Psoas muscle (tissue), 8 donors: ENCODE data around the gene ANKRD1. TPM values are rescaled to one million over a fixed set of nuclear protein-coding genes. Genes with fewer than 3 reads are reported as not detected.

Source experiments
- ATAC-seq, 4 donors: fragments of 200-7000 bp; cut with Tn5 transposase; one replicate each; pipeline ENCODE4 v1.9.1; 2020; ENCODE audit warnings: moderate library complexity in 3 of 4, mild to moderate bottlenecking in 2 of 4
- DNase-seq, 2 donors: peaks; one replicate each; pipeline ENCODE4 v3.0.0-alpha.2; 2020
- H3K27ac ChIP-seq: fragments of 200-600 bp; one replicate; pipeline ENCODE4 v1.8.0; 2022
- H3K27me3 ChIP-seq, 3 donors: fragments of 200-600 bp in 1 of 3; one replicate each; pipeline versions ENCODE4 v1.6.1 to v1.8.0; 2013 to 2022; ENCODE audit warnings: low read length in 2 of 3, mild to moderate bottlenecking in 2 of 3, moderate library complexity in 1 of 3; ENCODE audit not compliant: insufficient read depth in 3 of 3
- H3K36me3 ChIP-seq, 2 donors: fragments of 200-600 bp in 1 of 2; one replicate each; pipeline versions ENCODE4 v1.6.1 to v1.8.0; 2013 to 2022; ENCODE audit warnings: low read depth in 1 of 2, mild to moderate bottlenecking in 1 of 2, moderate library complexity in 1 of 2; ENCODE audit not compliant: insufficient read depth in 1 of 2
- H3K4me1 ChIP-seq: fragments of 200-600 bp; one replicate; pipeline ENCODE4 v1.8.0; 2022
- H3K4me3 ChIP-seq: fragments of 200-600 bp; one replicate; pipeline ENCODE4 v1.8.0; 2022; ENCODE audit warnings: mild to moderate bottlenecking
- H3K9me3 ChIP-seq: fragments of 200-600 bp; one replicate; pipeline ENCODE4 v1.8.0; 2022
- WGBS, 3 donors: extraction: QIAGEN DNeasy Blood & Tissue Kit; methylation state at CpG; one replicate each; pipeline versions ENCODE4 v1.1.6 to v1.1.7; 2013; 5-methylcytosine and 5-hydroxymethylcytosine counted together
- intact Hi-C, 2 donors: fragments of 100-400 bp; cut with DNase I; formaldehyde crosslinking; loops; one replicate each; pipeline versions ENCODE4 v1.11.0 to v1.14.2; 2022
- polyA plus RNA-seq, 3 donors: library from polyadenylated mRNA; stranded (reverse); fragments of 200-250 nt; gene quantifications; one replicate each; pipeline ENCODE4 v1.2.3, GENCODE V29; 2013
- total RNA-seq, 4 donors: library from RNA; stranded (reverse); fragmentation: NEBNext Ultra II Directional in 2 of 4; extraction: Animal tissue kit (Norgen Biotek cat#: 25700) in 2 of 4; gene quantifications; one replicate each; pipeline versions ENCODE4 v1.2.1 to v1.2.4, GENCODE V29; 2021 to 2023
- TF ChIP-seq, protein P1 (sequence below): fragments of 200-600 bp; IDR thresholded peaks from one replicate; pipeline ENCODE4 v1.8.0; 2022; ENCODE audit warnings: antibody characterized with exemption
- donor health status: healthy with polysubstance abuse.
- donor health status: DM: no; HTN: no; CAD: no; lungs with moderate emphysema.
- donor health status: Bipolar disorder and iron deficiency.
- donor health status: healthy.
- donor health status: DM: yes; HTN: yes; CAD: no.
- donor health status: DM: no; HTN: no; CAD: no.
- donor health status: DM: no; HTN: no; CAD: no.
- donor health status: DM: yes; HTN: yes; CAD: no.

The ANKRD1 gene
- total and polyA plus RNA-seq, 7 donors: 104 to 6,044 (median 1,576) TPM

DNA sequence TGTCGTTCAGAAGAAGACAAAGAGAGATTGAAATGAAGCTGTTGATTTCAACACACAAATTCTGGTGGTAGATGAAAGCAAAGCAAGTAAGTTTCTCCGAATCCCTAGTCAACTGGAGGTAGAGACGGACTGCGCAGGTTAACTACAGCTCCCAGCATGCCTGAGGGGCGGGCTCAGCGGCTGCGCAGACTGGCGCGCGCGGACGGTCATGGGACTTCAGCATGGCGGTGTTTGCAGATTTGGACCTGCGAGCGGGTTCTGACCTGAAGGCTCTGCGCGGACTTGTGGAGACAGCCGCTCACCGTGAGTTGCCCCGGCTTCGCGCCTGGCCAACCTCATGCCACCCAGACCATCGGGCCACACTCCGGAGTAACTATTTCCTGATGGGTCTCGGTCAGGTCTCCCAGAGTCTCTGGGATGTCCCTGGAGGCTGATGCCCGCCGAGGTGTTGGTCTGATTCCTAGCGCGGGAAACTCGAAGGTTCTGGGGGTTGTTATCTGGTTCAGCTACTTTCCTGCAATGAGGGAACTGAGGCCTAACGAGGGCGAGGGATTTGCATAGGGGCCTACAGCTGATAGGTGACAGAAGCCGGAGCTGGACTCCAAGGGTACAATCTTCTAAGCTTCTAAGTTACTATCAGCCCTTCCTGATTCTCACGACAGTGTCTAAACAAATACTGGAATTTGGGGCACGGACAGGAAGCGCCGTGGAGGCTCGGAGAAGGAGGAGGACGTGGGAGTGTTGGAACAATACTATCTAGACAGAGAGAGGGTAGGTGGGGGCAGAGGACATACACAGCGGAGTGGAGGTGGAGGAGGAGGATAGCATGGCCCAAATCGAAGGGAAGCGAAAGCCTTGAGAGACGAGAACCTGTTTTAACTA, 48.9 kb downstream of the ANKRD1 start, which contains the start of gene RPP30:
Gene RPP30, plus strand, starts transcription at position 209 of the 882 bp plus-strand sequence. Its CDS starts 13 bp downstream, at position 222.
- peak within 1 kb of the TSS; percentile 77 for H3K27ac ChIP-seq
- peaks cover 14% of the 10 kb centered on the region for H3K4me1 ChIP-seq
- peak; percentile 86 to 90 for DNase-seq
- intact Hi-C loops: loop anchor here in 1 of 2 donors (2.0 kb wide), 1 partner anchor 121 kb away; no protein-coding TSS in a partner anchor
- H3K9me3 ChIP-seq: peaks cover 5% of the 10 kb centered on the region
- H3K27me3 ChIP-seq: no peaks in the 10 kb centered on the region
- H3K4me3 ChIP-seq: peak within 1 kb of the TSS; percentile 87
- TF ChIP-seq, protein P1, sequence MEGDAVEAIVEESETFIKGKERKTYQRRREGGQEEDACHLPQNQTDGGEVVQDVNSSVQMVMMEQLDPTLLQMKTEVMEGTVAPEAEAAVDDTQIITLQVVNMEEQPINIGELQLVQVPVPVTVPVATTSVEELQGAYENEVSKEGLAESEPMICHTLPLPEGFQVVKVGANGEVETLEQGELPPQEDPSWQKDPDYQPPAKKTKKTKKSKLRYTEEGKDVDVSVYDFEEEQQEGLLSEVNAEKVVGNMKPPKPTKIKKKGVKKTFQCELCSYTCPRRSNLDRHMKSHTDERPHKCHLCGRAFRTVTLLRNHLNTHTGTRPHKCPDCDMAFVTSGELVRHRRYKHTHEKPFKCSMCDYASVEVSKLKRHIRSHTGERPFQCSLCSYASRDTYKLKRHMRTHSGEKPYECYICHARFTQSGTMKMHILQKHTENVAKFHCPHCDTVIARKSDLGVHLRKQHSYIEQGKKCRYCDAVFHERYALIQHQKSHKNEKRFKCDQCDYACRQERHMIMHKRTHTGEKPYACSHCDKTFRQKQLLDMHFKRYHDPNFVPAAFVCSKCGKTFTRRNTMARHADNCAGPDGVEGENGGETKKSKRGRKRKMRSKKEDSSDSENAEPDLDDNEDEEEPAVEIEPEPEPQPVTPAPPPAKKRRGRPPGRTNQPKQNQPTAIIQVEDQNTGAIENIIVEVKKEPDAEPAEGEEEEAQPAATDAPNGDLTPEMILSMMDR: no peak
- H3K36me3 ChIP-seq: peaks cover 0 to 27% of the 10 kb centered on the region in 2 donors
- ATAC-seq: peak; percentile 97 to 100 (median 98)
- 0% methylated on average over 43 of the region's 43 CpGs for WGBS, 3 donors

DNA sequence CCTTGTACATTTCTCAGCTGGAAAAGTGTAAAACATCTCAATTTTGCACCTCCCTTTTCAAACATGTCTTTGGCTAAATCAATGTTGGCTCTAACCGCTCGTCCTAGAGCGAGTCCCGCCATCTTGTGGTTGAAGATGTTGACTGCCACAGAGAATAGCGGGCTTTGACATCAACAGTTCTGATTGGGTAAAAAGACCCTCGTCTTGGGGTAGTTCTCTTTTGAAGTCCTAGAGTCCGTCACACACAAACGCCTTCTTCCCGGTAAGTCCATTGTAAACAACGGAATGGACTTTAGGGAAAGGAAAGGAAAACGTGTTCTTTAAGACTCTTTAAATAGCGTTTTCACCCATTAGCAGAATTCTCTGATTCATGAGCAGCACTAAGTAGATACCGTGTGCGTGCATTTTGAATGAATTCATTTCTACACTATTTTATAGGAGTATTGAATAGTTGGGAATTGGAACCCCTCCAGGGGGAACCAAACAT, 49.6 kb downstream of the ANKRD1 start:
- no peaks in the 10 kb centered on the region for H3K27me3 ChIP-seq
- peak overlapping the region; percentile 87 for H3K4me3 ChIP-seq
- TF ChIP-seq, protein P1: peak; percentile 66
- peaks cover 5% of the 10 kb centered on the region for H3K9me3 ChIP-seq
- peak overlapping the region; percentile 77 for H3K27ac ChIP-seq
- peaks cover 0 to 20% of the 10 kb centered on the region in 2 donors for H3K36me3 ChIP-seq
- intact Hi-C loops: loop anchor here in 1 of 2 donors (2.0 kb wide), 1 partner anchor 121 kb away; no protein-coding TSS in a partner anchor
- ATAC-seq (peak; percentile 67 to 87 (median 80)), DNase-seq (peak in 1 of 2 donors; percentile 16)
- peaks cover 14% of the 10 kb centered on the region for H3K4me1 ChIP-seq
- 1 to 2% (median 1%) methylated on average over 14 of the region's 14 CpGs for WGBS, 3 donors

DNA sequence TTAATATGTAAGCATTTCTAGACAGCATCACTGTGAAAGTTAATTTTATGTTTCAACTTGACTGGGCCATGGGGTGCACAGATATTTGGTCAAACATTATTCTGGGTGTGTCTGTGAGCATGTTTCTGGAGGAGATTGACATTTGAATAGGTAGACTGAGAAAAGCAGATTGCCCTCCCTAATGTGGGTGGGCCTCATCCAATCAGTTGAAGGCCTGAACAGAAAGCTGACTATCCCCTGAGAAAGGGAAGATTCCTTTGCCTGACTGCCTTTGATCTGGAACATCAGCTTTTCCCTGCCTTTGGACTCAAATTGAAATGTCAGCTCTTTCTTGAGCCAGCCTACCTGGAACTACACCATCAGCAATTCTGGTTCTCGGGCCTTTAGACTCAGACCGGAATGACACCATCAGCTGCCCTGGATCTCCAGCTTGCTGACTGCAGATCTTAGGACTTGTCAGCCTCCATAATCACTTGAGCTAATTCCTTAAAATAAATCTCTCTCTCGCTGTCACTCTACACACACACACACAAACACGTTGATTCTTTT, 54.8 kb downstream of the ANKRD1 start:
- TF ChIP-seq, protein P1: no peak
- H3K27ac ChIP-seq: no peak overlapping the region
- no peaks in the 10 kb centered on the region for H3K4me1 ChIP-seq
- no peak for DNase-seq
- no peak overlapping the region for H3K4me3 ChIP-seq
- ATAC-seq: no peak
- intact Hi-C loops: loop anchor here (5.0 to 10.0 kb wide), 2 partner anchors 119 to 1729 kb away; partner anchors contain the start of gene KIF11 (in 1 of the 2)
- peaks cover 5% of the 10 kb centered on the region for H3K9me3 ChIP-seq
- no peaks in the 10 kb centered on the region for H3K36me3 ChIP-seq
- 79 to 87% (median 87%) methylated on average over 4 of the region's 4 CpGs for WGBS, 3 donors
- H3K27me3 ChIP-seq: peaks cover 0 to 3% (median 2%) of the 10 kb centered on the region in 3 donors

DNA sequence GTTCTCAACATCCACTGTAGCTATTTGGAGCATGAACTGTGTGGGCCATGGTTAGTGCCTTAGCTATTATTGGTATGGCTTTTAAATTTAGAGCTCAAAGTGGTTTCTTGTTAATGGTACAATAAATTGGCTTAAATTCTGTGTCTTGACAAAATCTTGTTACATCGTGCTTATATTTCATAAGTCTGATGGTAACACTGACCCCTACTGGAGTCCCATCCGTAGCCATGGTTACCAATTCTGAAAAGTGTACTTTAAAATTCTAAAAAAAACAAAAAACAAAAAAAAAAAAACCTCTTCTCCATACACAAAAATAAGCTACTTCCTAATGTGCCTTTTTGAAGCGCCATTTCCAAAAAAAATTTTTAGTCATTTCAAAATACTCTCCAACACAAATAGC, 55.5 kb downstream of the ANKRD1 start:
- Histone ChIP-seq H3K9me3 (peaks cover 5% of the 10 kb centered on the region), H3K27ac (no peak overlapping the region), H3K36me3 (no peaks in the 10 kb centered on the region), H3K27me3 (peaks cover 0 to 3% (median 2%) of the 10 kb centered on the region in 3 donors), H3K4me1 (no peaks in the 10 kb centered on the region), H3K4me3 (no peak overlapping the region)
- TF ChIP-seq, protein P1: peak; percentile 9
- DNase-seq (no peak), ATAC-seq (no peak)
- WGBS, 3 donors: 31 to 36% (median 33%) methylated on average over 3 of the region's 3 CpGs
- intact Hi-C loops: loop anchor here (5.0 to 10.0 kb wide), 2 partner anchors 118 to 1729 kb away; partner anchors contain the start of gene KIF11 (in 1 of the 2)
